Measurements from ENCODE around the gene RNF217. TPM values are rescaled to one million over a fixed set of nuclear protein-coding genes. Genes with fewer than 3 reads are reported as not detected.
"Not testable (repeated sequence)": the region's sequence is repeated elsewhere in the genome, so short reads cannot be mapped to it uniquely, and the experiment has no call there.

The RNF217 gene
- total RNA-seq, 1 experiment from 2014 or later = 13.6 TPM

DNA sequence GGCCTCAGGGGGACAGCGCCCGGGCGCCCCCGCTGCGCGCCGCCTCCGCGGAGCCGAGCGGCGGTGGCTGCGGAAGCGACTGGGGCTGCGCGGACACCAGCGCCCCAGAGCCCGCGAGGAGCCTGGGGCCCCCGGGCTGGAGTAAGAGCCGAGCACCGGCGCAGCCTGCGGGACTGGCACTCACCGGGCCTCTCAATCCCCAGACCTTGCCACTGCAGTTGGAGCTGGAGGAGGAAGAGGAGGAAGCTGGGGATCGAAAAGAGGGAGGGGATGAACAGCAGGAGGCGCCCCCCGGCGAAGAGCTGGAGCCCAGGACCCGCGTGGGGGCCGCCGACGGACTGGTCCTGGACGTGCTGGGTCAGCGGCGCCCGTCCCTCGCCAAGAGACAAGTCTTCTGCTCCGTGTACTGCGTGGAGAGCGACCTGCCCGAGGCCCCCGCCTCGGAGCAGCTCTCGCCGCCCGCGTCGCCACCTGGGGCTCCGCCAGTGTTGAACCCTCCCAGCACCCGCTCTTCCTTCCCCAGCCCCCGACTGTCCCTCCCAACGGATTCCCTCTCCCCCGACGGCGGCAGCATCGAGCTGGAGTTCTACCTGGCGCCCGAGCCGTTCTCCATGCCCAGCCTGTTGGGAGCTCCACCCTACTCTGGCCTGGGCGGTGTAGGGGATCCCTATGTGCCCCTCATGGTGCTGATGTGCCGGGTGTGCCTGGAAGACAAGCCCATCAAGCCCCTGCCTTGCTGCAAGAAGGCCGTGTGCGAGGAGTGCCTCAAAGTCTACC lies 590 bp downstream of the RNF217 start:
- DNase-seq (ENCODE audit: low read depth) = peak; percentile 50

DNA sequence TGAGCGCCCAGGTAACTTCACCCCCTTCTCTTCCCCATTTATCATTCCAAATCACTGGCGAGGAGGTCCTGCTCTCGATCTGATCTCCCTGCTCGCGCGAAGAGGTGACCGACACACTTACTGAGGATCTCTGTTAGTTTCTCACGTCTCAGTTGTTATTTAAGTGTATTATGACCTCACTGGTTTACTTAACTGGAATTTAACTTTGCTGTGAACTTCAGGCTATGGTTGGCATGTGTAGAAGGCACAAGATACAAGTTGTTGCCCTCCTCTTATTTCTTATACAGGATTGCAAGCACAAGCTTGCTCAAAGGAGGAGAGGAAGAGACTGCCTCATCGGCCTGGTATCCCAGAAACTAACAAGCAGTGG lies 1.2 kb downstream of the RNF217 start:
- DNase-seq (ENCODE audit: low read depth) = peak; percentile 38

DNA sequence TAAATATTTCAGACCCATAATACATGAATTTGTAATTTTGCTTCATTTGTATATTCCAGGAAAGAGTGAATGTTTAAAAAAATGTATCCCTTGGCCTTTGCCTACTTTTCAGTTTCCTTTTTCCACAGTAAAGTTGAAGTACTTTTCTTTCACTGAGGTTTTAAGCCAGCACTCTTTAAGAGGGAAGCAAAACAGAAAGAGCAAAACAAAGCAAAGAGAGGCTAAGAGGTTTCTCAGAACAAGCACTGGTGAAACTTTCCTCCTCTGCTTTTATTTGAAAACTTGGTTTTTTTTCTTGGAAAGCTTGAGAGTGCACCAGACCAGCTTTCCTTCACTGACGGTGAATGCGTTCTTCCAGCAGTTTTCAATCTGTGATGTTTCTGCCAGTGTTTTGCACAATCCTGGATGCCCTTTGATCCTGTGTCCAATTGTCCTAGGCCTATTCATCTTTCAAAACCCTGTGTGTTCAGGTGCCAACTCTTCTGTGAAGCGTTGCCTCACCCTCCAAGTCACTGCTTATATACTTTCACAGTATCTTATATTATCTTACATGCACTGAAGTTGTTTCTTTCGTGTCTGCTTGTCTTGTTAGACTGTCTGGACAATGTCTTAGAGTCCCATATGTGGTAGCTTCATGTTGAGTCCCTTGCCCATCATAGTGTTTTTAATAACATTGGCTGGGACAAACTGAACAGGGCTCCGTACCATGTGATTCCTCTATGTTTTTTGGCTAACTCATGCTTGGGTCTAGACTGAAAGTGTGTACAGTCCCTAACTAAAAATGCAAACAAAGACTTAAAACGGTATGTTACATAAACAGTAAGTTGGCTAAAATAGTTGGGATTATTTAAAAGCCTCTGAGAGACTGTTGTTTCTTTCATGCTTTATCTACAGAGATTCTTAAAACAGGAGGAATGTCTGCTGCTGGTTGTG lies 1.9 kb downstream of the RNF217 start:
- DNase-seq (ENCODE audit: low read depth) = no peak

DNA sequence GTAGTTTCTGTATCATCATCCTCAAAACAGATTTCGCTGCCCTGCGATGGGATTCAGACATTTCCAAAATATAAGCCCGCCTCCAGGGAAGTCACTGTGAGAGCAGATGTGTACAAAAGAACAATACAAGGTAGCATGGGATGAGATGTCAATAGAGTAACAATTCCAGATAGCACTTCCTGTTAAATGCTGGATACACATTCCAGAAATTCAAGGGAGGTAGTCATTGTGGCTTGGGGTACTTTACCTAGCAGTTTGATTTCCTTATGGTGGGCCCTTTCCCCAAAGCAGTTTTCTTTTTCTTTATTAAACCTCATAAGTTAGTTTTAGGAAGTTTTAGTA lies 2.5 kb downstream of the RNF217 start:
- no peak for DNase-seq (ENCODE audit: low read depth)

GRCh38 chr6:124965424-124965850 lies 3.2 kb downstream of the RNF217 start:
- not testable (repeated sequence) for DNase-seq (ENCODE audit: low read depth)

GRCh38 chr6:124967444-124967843 lies 5.2 kb downstream of the RNF217 start:
- no peak for DNase-seq (ENCODE audit: low read depth)

GRCh38 chr6:124968401-124968800 lies 6.2 kb downstream of the RNF217 start:
- no peak for DNase-seq (ENCODE audit: low read depth)

DNA sequence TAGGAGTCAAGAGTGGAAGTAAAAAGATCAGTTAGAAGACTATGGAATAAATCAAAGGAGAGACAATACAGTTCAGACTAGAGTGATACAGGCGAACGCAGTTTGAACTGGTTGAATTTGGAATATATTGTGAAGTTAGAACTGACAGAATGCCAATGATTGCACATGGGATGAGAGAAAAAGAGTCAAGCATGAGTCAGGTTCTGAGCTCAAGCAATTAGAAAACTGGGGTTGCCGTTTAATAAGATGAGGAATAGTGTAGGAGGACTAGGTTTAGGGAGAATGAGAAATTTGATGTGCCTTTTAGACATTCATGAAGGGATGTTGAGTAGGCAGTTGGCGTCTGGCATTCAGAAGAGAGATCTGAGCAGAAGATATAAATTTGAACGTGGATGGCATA lies 8.0 kb downstream of the RNF217 start:
- DNase-seq (ENCODE audit: low read depth) = no peak

DNA sequence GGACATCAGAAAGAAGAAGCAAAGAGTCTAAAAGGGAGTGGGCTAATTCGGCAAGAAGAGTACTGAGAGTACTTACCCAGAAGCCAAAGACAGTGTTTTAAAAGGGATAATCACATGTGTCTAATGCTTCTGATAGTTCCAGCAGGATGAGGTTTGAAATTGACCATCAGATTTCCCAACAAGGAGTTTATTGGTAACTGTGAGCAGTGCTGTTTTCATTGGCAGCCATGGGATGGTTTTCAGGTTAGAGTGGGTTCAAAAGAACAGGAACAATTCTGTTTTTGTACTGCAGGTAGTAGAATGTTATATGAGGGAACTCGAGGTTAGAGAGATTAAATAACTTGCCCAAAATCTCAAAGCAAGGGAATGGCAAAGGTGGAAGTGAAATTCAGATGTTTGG lies 8.5 kb downstream of the RNF217 start:
- DNase-seq (ENCODE audit: low read depth) = no peak

GRCh38 chr6:124973780-124974179 lies 11.5 kb downstream of the RNF217 start:
- no peak for DNase-seq (ENCODE audit: low read depth)

- no peak for DNase-seq (ENCODE audit: low read depth)
These were observed 12.6 kb downstream of the RNF217 start for GRCh38 chr6:124974771-124975377.

- no peak for DNase-seq (ENCODE audit: low read depth)
These were observed 15.1 kb downstream of the RNF217 start for GRCh38 chr6:124977067-124977908.

- no peak for DNase-seq (ENCODE audit: low read depth)
These were observed 16.4 kb downstream of the RNF217 start for GRCh38 chr6:124978451-124979293.

DNA sequence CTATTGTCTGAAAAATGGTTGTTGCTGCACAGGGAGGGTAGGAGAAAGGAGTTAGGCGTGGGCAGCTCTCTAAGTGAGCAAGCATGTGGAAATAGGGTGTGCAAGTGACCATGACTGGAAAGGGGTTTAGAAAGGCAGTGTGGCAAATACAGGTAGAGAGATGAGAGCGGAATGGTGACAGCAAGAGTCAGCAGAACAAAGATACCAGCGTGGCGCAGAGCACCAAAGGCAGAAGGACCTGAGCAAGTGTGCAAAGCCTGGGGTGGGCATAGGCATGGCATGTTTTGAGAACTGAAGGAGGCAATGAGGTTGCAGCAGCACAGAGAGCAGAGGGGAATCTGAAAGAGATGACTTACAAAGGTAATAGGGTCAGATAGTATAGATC lies 17.0 kb downstream of the RNF217 start:
- no peak for DNase-seq (ENCODE audit: low read depth)

DNA sequence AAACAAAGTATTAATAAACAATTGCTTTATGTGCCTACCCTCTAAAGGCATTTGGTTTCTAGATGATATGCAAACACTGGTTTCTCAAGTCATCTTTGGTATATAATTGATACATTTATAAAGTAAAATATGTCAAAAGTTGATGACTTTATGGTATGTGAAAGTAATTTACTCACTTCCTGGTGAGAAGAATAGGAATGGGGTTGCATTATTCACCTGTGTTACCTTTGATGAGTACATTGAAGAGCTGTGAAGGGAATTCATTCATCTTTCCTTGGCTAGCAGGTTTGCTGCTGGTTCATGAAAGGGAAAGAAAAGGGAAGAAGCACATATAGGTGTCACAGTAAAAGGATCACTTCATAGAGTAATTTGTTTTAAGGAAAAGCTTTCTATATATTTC lies 20.4 kb downstream of the RNF217 start:
- no peak for DNase-seq (ENCODE audit: low read depth)

- DNase-seq (ENCODE audit: low read depth) = no peak
These were observed 21.3 kb downstream of the RNF217 start for GRCh38 chr6:124983383-124984083.

- no peak for DNase-seq (ENCODE audit: low read depth)
These were observed 22.6 kb downstream of the RNF217 start for GRCh38 chr6:124984668-124985338.

DNA sequence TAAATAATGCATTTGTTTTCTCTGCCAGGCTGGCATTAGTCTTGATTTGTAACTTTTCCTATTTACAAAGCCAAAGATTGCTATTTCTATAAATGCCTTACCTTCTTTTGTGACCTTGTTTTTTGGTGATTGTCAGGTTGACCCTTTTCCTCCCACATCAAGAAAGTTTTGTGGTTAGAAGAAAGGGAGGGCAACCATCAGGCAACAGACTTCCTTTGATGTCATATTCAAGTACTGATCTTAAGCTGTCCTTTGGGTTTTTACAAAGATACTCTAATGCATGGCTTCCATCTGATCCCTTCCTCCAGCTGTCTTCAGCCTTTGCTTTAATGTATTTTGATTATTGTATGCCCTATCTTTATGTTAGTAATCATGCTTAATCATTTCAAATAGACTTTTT lies 23.9 kb downstream of the RNF217 start:
- no peak for DNase-seq (ENCODE audit: low read depth)

GRCh38 chr6:124987291-124987690 lies 25.1 kb downstream of the RNF217 start:
- DNase-seq (ENCODE audit: low read depth) = no peak
